GM19239 (cell line): Measurements from ENCODE around the gene CGB7.
"Not testable (repeated sequence)": the region's sequence is repeated elsewhere in the genome, so short reads cannot be mapped to it uniquely, and the experiment has no call there.

Source experiments
- DNase-seq: peaks from one replicate; pipeline ENCODE4 v3.0.0; 2011; ENCODE audit warnings: low spot score; ENCODE audit not compliant: insufficient read length
- FAIRE-seq: peaks from 2 replicates; lab custom pipeline; 2011; peaks lifted over from hg19 to GRCh38; lab: Jason Lieb, UNC

Gene CGB7

DNA sequence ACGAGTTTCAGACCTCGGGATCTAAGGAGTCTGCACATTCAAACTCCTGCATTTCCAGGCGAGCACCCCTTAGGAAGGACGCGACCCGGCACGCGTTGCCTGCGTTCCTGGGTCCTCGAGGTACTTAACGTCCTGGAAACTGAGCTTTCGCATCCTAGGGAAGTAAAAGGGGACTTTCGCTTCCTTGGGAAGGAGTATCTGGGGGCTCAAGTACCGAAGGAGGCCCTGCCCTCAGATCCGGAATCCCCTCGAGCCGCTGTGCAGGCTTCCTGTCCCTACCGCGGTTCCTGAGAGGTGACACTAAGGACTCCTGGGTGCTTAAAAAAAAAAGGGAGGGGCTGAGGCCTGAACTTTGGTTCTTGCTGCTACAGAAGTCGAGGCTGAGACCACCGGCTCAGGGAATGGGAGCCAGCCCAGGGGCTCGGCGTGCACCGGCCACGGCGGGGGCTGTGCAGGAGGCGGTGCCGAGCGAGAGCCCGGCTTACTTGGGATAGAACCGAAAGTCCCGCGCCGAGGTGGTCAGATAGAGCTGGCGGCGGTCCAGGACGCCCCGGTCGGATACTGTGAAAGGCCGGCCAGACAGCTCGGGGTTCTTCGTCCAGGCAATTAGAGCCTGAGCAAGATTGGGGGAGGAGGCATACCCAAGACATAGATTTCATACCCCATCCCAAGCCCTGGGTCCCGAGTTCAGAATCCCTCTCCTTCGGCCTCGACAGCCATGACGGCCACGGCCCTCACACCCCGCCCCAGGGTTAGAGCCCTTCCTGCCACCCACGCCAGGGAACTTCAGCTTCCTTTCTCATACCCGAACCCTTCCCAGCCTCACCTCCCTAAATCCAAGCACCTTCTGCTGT is 38.9 kb downstream of the CGB7 start:
- not testable (repeated sequence) for DNase-seq
- peak; percentile 77 for FAIRE-seq

GRCh38 chr19:49017666-49018351 is 39.7 kb downstream of the CGB7 start:
- peak; percentile 85 for DNase-seq
- FAIRE-seq = no peak

DNA sequence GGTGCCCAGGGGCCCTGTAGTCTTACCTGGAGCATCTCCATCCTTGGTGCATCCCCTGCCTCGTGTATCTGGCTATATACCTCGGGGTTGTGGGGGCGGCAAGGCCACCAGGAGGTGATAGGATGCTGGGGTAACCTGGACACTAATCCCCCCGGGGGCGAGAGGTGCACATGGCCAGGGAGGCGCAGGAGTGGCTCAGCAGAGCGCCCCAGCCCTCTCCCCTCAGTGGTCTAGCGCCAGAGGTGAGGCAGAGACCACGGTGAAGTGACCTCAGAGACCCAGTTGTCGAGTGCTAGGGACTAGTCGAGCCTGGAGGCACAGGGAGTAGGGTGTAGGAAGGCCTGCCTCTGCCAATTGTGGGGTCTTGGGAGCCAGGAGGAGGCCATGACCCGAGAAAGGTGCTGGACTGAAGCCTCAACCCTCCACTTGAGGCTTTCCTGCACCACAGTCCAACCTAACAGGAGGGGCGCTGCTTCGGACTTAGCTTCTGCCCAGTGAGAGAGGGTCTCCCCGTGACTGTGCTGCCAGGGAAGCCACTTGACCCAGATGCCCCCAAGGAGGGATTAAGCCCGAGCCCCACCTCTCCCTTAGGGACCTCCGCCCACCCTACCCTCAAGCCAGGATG is 40.4 kb downstream of the CGB7 start, which contains the start of gene LHB:
TSS of gene LHB (minus strand) at position 51 of the 625 bp plus-strand sequence. CDS start at position 41, 10 bp downstream.
- no peak for FAIRE-seq

DNA sequence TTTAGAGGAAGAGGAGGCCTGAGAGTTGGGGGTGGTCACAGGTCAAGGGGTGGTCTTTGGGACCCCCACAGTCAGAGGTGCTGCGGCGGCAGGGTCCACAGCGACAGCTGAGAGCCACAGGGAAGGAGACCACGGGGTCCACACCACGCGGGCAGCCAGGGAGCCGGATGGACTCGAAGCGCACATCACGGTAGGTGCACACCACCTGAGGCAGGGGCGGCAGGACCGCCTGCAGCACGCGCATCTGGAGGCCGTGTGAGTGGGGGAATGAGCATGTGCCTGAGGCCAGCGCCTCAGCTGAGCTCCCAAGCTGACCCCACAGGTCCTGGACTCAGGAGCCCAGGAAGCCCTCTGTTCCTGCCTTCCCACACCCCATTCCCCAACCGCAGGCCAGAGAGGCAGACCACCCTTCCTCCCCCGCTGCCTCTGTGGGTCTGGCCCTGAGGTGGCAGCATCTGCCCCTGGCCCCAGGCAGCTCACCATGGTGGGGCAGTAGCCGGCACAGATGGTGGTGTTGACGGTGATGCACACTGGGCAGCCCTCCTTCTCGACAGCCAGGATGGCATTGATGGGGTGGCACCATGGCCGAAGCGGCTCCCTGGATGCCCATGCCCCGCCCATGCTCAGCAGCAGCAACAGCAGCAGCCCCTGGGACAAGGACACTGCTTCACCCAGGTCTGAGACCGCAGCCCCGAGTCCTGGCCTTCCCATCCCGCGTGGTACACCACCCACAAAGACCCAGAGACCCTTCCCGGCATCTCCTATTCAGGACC is 41.3 kb downstream of the CGB7 start:
- FAIRE-seq (no peak), DNase-seq (no peak)

More for the DNA sequence above, 40.4 kb downstream of the CGB7 start, which contains the start of gene LHB:
- DNase-seq = no peak

DNA sequence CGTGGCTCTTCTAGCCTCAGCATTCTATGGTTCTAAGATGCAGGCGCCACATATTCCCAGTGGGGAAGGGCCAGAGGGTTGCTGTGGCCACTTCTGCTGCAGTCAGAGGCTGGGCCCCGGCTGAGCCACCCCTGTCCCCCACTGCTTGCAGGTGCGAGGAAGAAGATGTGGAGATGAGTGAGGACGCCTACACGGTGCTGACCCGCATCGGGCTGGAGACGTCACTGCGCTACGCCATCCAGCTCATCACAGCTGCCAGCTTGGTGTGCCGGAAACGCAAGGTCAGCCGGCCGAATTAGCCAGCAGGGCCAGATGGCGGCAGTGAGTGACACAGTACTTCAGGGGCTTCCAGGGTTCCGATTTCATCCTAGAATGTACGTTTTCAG is 42.7 kb downstream of the CGB7 start:
- DNase-seq (no peak), FAIRE-seq (no peak)

DNA sequence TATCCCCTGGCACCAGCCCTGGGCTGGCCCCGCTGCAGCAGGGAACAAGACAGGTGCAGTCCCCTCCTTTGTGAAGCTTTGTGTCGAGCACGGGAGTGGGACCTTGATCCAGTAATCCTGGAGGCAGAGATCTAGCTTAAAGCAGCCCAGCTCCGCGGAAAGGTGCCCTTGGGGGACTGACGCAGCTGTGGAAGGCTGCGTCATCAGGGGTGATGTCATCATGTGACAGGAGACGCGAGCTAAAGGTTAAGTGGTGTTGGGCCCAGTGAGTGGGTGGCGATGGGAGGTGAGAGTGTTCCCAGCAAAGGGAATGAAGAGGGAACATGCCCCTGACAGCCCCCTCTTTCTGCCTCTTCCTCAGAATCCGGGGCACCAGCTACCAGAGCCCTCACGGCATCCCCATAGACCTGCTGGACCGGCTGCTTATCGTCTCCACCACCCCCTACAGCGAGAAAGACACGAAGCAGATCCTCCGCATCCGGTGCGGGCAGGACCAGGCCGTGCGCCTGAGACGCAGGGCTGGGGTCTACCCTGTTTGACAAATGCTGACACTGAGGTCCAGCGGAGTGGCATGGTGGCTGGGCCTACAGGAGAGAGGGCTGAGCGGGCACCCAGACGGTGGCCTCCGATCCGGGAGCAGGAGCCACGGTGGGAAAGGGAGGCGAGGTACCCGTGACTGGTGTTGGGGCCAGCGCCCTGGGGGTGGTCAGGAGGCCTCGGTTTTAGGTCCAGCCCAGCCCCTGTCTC is 43.3 kb downstream of the CGB7 start:
- no peak for FAIRE-seq
- no peak for DNase-seq

- no peak for DNase-seq
- no peak for FAIRE-seq
These were observed 46.4 kb downstream of the CGB7 start for GRCh38 chr19:49011194-49011593.

- no peak for FAIRE-seq
- no peak for DNase-seq
These were observed 47.1 kb downstream of the CGB7 start for GRCh38 chr19:49010453-49010852.

DNA sequence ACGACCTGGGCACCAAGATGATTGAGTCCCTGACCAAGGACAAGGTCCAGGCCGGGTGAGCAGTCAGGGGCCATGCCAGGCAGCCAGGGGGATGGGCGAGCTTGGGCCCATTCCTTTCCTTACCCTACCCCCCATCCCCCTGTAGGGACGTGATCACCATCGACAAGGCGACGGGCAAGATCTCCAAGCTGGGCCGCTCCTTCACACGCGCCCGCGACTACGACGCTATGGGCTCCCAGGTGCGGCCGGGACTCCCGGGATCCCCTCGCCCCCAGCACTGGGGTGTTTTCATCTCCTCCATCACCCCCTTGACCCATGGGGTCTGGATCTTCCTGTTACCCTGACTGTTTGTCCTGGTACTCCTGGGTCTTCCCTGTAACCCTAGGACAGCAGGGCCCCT is 47.7 kb downstream of the CGB7 start:
- FAIRE-seq (no peak), DNase-seq (no peak)

DNA sequence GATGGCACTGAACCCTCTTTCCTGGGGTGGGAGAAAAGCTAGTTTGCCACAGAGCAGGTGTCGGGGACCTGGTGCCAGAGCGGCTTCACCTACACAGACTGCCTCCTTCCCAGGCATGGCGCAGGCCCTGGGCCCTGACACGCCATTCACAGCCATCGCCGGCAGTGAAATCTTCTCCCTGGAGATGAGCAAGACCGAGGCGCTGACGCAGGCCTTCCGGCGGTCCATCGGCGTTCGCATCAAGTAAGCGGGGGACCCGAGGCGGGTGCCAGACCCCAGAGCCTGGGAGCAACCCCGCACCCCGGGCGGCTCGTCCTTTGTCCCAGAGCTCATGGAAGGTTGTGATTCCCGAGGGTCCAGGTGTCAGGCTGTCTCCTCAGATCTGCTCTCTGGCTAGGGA is 50.6 kb downstream of the CGB7 start:
- DNase-seq = no peak
- FAIRE-seq = no peak

- DNase-seq (no peak), FAIRE-seq (no peak)
These were observed 52.5 kb downstream of the CGB7 start for GRCh38 chr19:49004964-49005614.
